ENCODE data around the gene LCN2. TPM values are rescaled to one million over a fixed set of nuclear protein-coding genes. Genes with fewer than 3 reads are reported as not detected.
A peak's percentile ranks its signal among the peaks of the same experiment; 100 is the strongest.

Gene LCN2
- total and polyA plus RNA-seq, 10 of the 15 experiments (the other 5 are each of a cell fraction or from before 2014, with no cell fraction given) = not detected

DNA sequence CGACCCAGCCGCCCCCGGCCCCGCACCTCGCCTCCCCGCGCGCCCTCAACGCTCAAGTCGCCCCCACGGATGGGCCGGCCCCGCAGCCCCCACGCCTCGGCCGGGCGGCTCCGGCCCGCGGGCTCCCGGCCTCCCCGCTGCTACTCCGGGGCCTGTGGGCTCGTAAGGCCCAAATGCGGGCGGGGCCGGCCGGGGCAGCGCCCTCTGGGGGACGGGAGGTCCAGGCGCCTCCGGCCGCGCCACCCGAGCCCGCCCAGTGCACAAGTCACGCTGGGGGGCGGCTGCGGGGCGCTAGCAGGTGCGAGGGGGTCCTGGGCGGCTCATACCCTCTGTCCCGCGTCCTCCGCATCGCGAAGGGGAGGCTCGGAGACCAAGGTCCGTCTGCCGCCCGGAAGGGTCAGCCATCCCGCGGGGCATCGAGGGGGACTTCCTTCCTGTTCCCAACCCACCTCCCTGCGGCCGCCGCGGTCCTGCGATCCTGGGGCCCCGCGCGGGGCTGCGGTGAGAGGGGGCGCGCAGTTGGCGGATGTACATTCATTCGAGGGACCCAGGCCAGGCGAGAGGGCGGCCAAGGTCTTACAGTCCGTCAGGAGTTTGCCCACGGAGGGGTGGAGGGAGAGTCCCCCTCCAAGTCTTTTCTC, 42.3 kb downstream of the LCN2 start, which contains the start of gene CIZ1 (continued):
- TF ChIP-seq, protein P1, sequence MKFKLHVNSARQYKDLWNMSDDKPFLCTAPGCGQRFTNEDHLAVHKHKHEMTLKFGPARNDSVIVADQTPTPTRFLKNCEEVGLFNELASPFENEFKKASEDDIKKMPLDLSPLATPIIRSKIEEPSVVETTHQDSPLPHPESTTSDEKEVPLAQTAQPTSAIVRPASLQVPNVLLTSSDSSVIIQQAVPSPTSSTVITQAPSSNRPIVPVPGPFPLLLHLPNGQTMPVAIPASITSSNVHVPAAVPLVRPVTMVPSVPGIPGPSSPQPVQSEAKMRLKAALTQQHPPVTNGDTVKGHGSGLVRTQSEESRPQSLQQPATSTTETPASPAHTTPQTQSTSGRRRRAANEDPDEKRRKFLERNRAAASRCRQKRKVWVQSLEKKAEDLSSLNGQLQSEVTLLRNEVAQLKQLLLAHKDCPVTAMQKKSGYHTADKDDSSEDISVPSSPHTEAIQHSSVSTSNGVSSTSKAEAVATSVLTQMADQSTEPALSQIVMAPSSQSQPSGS (IDR thresholded peaks at IDR 0.05; ENCODE audit: low read length) = no peak
- TF ChIP-seq, protein P2, sequence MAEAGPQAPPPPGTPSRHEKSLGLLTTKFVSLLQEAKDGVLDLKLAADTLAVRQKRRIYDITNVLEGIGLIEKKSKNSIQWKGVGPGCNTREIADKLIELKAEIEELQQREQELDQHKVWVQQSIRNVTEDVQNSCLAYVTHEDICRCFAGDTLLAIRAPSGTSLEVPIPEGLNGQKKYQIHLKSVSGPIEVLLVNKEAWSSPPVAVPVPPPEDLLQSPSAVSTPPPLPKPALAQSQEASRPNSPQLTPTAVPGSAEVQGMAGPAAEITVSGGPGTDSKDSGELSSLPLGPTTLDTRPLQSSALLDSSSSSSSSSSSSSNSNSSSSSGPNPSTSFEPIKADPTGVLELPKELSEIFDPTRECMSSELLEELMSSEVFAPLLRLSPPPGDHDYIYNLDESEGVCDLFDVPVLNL (IDR thresholded peaks at IDR 0.05; ENCODE audit: low read depth, low read length) = no peak
- TF ChIP-seq IRF4 (IDR thresholded peaks at IDR 0.05; ENCODE audit: low read depth, low read length) (no peak), CHD2 (IDR thresholded peaks at IDR 0.05; ENCODE audit: borderline replicate concordance, low read depth, low read length) (no peak), POLR2A (IDR thresholded peaks at IDR 0.05; ENCODE audit: low read depth, low read length) (peak; percentile 91), ATF7 (IDR thresholded peaks at IDR 0.05; ENCODE audit: low read depth) (peak; percentile 67; the same call in 1 of the 2 replicates), JUNB (IDR thresholded peaks at IDR 0.05) (no peak), TBL1XR1 (IDR thresholded peaks at IDR 0.05; ENCODE audit: low read depth, low read length) (no peak), SUZ12 (IDR thresholded peaks at IDR 0.05; ENCODE audit: unreplicated experiment) (no peak), HDAC2 (IDR thresholded peaks at IDR 0.05) (no peak), ZNF274 (IDR thresholded peaks at IDR 0.05; ENCODE audit: insufficient read depth, insufficient read length) (no peak), TCF7 (IDR thresholded peaks at IDR 0.05; ENCODE audit: borderline replicate concordance) (no peak), EED (IDR thresholded peaks at IDR 0.05; ENCODE audit: low read depth) (peak; percentile 70), NBN (IDR thresholded peaks at IDR 0.05) (0 out of 2 replicates have a peak, but pooled peaks have one; percentile 23), ZNF207 (IDR thresholded peaks at IDR 0.05; ENCODE audit: borderline replicate concordance) (peak; percentile 69; the same call in 1 of the 2 replicates), HDAC6 (IDR thresholded peaks at IDR 0.05; ENCODE audit: unreplicated experiment) (no peak), KLF5 (IDR thresholded peaks at IDR 0.05; ENCODE audit: partially characterized antibody) (peak; percentile 95), SREBF2 (IDR thresholded peaks at IDR 0.05; ENCODE audit: low read length) (no peak), CBFB (IDR thresholded peaks at IDR 0.05; ENCODE audit: low read depth) (peak; percentile 75), KAT2A (conservative IDR thresholded peaks at IDR 0.05; ENCODE audit: control insufficient read depth, low read depth, low read length) (no peak), SRF (IDR thresholded peaks at IDR 0.05; ENCODE audit: low read depth in 2 of 2, low read length in 2 of 2) (peak in 1 of 2 experiments; percentile 51; a peak in 1 of 4 replicates), NR2C1 (IDR thresholded peaks at IDR 0.05) (peak; percentile 54)
- TF ChIP-seq, protein P3, sequence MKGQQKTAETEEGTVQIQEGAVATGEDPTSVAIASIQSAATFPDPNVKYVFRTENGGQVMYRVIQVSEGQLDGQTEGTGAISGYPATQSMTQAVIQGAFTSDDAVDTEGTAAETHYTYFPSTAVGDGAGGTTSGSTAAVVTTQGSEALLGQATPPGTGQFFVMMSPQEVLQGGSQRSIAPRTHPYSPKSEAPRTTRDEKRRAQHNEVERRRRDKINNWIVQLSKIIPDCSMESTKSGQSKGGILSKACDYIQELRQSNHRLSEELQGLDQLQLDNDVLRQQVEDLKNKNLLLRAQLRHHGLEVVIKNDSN (IDR thresholded peaks at IDR 0.05; ENCODE audit: borderline replicate concordance, extremely low read length, insufficient read depth, low read depth, low read length) = no peak
- TF ChIP-seq, protein P4, sequence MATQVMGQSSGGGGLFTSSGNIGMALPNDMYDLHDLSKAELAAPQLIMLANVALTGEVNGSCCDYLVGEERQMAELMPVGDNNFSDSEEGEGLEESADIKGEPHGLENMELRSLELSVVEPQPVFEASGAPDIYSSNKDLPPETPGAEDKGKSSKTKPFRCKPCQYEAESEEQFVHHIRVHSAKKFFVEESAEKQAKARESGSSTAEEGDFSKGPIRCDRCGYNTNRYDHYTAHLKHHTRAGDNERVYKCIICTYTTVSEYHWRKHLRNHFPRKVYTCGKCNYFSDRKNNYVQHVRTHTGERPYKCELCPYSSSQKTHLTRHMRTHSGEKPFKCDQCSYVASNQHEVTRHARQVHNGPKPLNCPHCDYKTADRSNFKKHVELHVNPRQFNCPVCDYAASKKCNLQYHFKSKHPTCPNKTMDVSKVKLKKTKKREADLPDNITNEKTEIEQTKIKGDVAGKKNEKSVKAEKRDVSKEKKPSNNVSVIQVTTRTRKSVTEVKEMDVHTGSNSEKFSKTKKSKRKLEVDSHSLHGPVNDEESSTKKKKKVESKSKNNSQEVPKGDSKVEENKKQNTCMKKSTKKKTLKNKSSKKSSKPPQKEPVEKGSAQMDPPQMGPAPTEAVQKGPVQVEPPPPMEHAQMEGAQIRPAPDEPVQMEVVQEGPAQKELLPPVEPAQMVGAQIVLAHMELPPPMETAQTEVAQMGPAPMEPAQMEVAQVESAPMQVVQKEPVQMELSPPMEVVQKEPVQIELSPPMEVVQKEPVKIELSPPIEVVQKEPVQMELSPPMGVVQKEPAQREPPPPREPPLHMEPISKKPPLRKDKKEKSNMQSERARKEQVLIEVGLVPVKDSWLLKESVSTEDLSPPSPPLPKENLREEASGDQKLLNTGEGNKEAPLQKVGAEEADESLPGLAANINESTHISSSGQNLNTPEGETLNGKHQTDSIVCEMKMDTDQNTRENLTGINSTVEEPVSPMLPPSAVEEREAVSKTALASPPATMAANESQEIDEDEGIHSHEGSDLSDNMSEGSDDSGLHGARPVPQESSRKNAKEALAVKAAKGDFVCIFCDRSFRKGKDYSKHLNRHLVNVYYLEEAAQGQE (IDR thresholded peaks at IDR 0.05; ENCODE audit: low read depth, low read length) = no peak
- TF ChIP-seq, protein P5, sequence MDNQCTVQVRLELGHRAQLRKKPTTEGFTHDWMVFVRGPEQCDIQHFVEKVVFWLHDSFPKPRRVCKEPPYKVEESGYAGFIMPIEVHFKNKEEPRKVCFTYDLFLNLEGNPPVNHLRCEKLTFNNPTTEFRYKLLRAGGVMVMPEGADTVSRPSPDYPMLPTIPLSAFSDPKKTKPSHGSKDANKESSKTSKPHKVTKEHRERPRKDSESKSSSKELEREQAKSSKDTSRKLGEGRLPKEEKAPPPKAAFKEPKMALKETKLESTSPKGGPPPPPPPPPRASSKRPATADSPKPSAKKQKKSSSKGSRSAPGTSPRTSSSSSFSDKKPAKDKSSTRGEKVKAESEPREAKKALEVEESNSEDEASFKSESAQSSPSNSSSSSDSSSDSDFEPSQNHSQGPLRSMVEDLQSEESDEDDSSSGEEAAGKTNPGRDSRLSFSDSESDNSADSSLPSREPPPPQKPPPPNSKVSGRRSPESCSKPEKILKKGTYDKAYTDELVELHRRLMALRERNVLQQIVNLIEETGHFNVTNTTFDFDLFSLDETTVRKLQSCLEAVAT (IDR thresholded peaks at IDR 0.05) = no peak

Data from GM12878 (cell line).